SIG-M5 (cell line): ENCODE measurements around the gene VPS35.
"Not testable (repeated sequence)": the region's sequence is repeated elsewhere in the genome, so short reads cannot be mapped to it uniquely, and the experiment has no call there.

Experiments used
- DNase-seq: peaks from one replicate; lab custom pipeline; 2025; lab: John Stamatoyannopoulos, UW

VPS35 gene

GRCh38 chr16:46712911-46713310, 23.9 kb upstream of the VPS35 start:
- peak; percentile 22 for DNase-seq

GRCh38 chr16:46711106-46712058, 22.4 kb upstream of the VPS35 start:
- no peak for DNase-seq

- no peak for DNase-seq
Measured at GRCh38 chr16:46709469-46710005, 20.6 kb upstream of the VPS35 start.

- DNase-seq: no peak
Measured at GRCh38 chr16:46706642-46707041, 17.7 kb upstream of the VPS35 start.

- no peak for DNase-seq
Measured at GRCh38 chr16:46702030-46702429, 13.1 kb upstream of the VPS35 start.

- DNase-seq: no peak
Measured at GRCh38 chr16:46701615-46702014, 12.6 kb upstream of the VPS35 start.

- no peak for DNase-seq
Measured at GRCh38 chr16:46700048-46700447, 11.1 kb upstream of the VPS35 start.

- no peak for DNase-seq
Measured at GRCh38 chr16:46696957-46697356, 8.0 kb upstream of the VPS35 start.

GRCh38 chr16:46695937-46696336, 7.0 kb upstream of the VPS35 start:
- DNase-seq: no peak

GRCh38 chr16:46693598-46693997, 4.6 kb upstream of the VPS35 start:
- no peak for DNase-seq

GRCh38 chr16:46691726-46692125, 2.7 kb upstream of the VPS35 start:
- DNase-seq: no peak

GRCh38 chr16:46690281-46691178, 1.6 kb upstream of the VPS35 start:
- no peak for DNase-seq

- peak; percentile 82 for DNase-seq
Measured at GRCh38 chr16:46689365-46690280, 645 bp upstream of the VPS35 start, which contains the start of gene ORC6. TSS of gene ORC6 (plus strand) at chr16:46689659. CDS start at chr16:46689706, 47 bp downstream.

- DNase-seq: no peak
Measured at GRCh38 chr16:46688101-46688653, 801 bp downstream of the VPS35 start.

- DNase-seq: no peak
Measured at GRCh38 chr16:46687486-46687885, 1.5 kb downstream of the VPS35 start.

GRCh38 chr16:46686815-46687473, 2.0 kb downstream of the VPS35 start:
- no peak for DNase-seq

- not testable (repeated sequence) for DNase-seq
Measured at GRCh38 chr16:46681867-46682266, 7.1 kb downstream of the VPS35 start.

GRCh38 chr16:46677943-46678342, 11.0 kb downstream of the VPS35 start:
- DNase-seq: not testable (repeated sequence)

GRCh38 chr16:46673320-46674013, 15.5 kb downstream of the VPS35 start:
- DNase-seq: no peak

GRCh38 chr16:46662123-46662522, 26.9 kb downstream of the VPS35 start:
- DNase-seq: no peak
